ENCODE results near the gene OCA2.

DNA sequence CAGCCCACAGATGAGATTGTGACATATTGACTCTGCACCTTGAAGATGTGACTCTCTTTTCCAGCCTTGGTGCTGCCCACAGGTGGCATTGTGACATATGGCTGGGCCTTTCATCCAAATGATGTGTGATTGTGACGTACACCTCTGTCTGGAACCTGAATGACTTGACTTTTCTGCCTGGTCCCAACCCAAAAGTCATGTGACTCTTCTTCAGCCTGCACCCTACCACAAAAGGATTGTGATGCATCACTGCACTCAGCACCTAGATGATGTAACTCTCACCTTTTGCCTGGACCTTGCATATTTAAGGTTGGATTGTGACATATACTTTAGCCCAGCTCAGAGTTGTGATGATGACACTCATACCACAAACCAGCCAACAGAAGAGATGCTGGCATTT, 204.5 kb downstream of the OCA2 start:
- TF ChIP-seq, protein P1, sequence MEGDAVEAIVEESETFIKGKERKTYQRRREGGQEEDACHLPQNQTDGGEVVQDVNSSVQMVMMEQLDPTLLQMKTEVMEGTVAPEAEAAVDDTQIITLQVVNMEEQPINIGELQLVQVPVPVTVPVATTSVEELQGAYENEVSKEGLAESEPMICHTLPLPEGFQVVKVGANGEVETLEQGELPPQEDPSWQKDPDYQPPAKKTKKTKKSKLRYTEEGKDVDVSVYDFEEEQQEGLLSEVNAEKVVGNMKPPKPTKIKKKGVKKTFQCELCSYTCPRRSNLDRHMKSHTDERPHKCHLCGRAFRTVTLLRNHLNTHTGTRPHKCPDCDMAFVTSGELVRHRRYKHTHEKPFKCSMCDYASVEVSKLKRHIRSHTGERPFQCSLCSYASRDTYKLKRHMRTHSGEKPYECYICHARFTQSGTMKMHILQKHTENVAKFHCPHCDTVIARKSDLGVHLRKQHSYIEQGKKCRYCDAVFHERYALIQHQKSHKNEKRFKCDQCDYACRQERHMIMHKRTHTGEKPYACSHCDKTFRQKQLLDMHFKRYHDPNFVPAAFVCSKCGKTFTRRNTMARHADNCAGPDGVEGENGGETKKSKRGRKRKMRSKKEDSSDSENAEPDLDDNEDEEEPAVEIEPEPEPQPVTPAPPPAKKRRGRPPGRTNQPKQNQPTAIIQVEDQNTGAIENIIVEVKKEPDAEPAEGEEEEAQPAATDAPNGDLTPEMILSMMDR (IDR thresholded peaks at IDR 0.05; ENCODE audit: low read depth, low read length), result no peak
- no peak for TF ChIP-seq EZH2phosphoT487 (IDR thresholded peaks at IDR 0.05; ENCODE audit: low read depth)
